SJSA1 (cell line): ENCODE results near the gene KRTAP10-8. TPM values are rescaled to one million over a fixed set of nuclear protein-coding genes. Genes with fewer than 3 reads are reported as not detected.

Experiments
- DNase-seq, 2 experiments: peaks; one replicate each; pipeline ENCODE4 v3.0.0-alpha.2; 2015 to 2020; ENCODE audit warnings: low spot score in 2 of 2, low read depth in 1 of 2
- H3K27ac ChIP-seq: fragments of 250-450 bp; sonication (Bioruptor Pico); 2 replicates; pipeline ENCODE4 v1.5.1; 2020; ENCODE audit warnings: mild to moderate bottlenecking, moderate library complexity
- H3K27me3 ChIP-seq: fragments of 250-450 bp; sonication (Bioruptor Pico); replicated peaks from 2 replicates; pipeline ENCODE4 v1.5.1; 2020; ENCODE audit warnings: mild to moderate bottlenecking, moderate library complexity
- H3K36me3 ChIP-seq: fragments of 250-450 bp; sonication (Bioruptor Pico); 2 replicates; pipeline ENCODE4 v1.5.1; 2020; ENCODE audit warnings: mild to moderate bottlenecking
- H3K4me1 ChIP-seq: fragments of 250-450 bp; sonication (Bioruptor Pico); replicated peaks from 2 replicates; pipeline ENCODE4 v1.6.1; 2021; ENCODE audit warnings: mild to moderate bottlenecking
- H3K4me3 ChIP-seq: fragments of 250-450 bp; sonication (Bioruptor Pico); 2 replicates; pipeline ENCODE4 v1.5.1; 2020; ENCODE audit warnings: mild to moderate bottlenecking
- H3K9me3 ChIP-seq: fragments of 250-450 bp; sonication (Bioruptor Pico); replicated peaks from 2 replicates; pipeline ENCODE4 v1.5.1; 2020; ENCODE audit warnings: mild to moderate bottlenecking
- total RNA-seq: library from RNA; depleted of rRNA; stranded (reverse); fragments of >200 nt; shearing (Covaris generic); gene quantifications from 2 replicates; pipeline ENCODE4 v1.2.3, GENCODE V29; 2014

Gene KRTAP10-8
- total RNA-seq, 1 experiment from 2014 or later, result not detected

- Histone ChIP-seq H3K9me3 (peaks cover 7% of the 10 kb centered on the region), H3K36me3 (no peaks in the 10 kb centered on the region), H3K27ac (no peak overlapping the region), H3K27me3 (peaks cover 9% of the 10 kb centered on the region; the same call in 1 of the 2 replicates), H3K4me1 (no peaks in the 10 kb centered on the region), H3K4me3 (no peak overlapping the region)
- no peak for DNase-seq
Observed at GRCh38 chr21:44612669-44613229, 870 bp downstream of the KRTAP10-8 start.

DNA sequence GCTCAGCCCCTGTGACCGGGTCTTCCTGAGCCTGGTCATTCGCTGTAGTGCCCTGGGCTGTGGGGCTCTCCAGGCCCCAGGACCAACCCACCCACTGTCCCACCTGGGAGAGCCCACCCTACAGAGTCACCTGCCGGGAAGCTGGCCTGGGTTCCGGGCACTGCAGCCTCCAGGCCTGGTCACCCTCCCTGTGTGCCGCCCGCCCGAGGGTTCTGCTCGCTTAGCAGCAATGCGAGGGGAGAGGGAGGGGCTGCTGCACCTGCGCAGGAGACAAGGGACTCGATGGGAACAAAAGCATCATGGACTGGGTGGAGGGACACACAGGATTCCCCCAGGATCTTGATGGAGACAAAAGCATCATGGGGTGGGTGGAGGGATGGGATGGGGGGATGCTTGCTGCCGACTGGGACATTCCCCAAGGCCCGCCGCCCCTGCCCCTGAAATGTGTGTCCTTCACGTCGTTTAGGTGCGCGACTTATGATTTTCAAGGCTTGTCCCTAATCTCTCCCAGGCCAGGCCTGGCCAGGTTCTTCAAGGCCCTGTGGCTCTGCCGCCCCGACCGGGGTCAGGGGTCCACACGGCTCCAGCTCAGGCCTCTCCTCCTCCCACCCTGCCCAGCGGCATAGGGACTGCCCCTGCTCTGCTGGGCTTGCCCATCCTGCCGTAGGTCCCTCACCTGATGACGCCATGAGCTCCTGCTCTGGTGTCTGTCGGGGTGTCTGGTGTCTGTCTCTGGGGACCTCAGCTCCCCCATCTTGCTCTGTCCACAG is 1.7 kb downstream of the KRTAP10-8 start:
- H3K4me3 ChIP-seq, result no peak overlapping the region
- H3K27ac ChIP-seq, result no peak overlapping the region
- no peaks in the 10 kb centered on the region for H3K36me3 ChIP-seq
- H3K27me3 ChIP-seq, result peaks cover 9% of the 10 kb centered on the region; the same call in 1 of the 2 replicates
- H3K4me1 ChIP-seq, result no peaks in the 10 kb centered on the region
- peaks cover 7% of the 10 kb centered on the region for H3K9me3 ChIP-seq
- DNase-seq, result no peak

GRCh38 chr21:44614161-44614631 is 2.3 kb downstream of the KRTAP10-8 start:
- Histone ChIP-seq H3K27ac (no peak overlapping the region), H3K4me1 (no peaks in the 10 kb centered on the region), H3K36me3 (no peaks in the 10 kb centered on the region), H3K9me3 (peaks cover 6% of the 10 kb centered on the region), H3K4me3 (no peak overlapping the region), H3K27me3 (peaks cover 6% of the 10 kb centered on the region; the same call in 1 of the 2 replicates)
- DNase-seq, result no peak

DNA sequence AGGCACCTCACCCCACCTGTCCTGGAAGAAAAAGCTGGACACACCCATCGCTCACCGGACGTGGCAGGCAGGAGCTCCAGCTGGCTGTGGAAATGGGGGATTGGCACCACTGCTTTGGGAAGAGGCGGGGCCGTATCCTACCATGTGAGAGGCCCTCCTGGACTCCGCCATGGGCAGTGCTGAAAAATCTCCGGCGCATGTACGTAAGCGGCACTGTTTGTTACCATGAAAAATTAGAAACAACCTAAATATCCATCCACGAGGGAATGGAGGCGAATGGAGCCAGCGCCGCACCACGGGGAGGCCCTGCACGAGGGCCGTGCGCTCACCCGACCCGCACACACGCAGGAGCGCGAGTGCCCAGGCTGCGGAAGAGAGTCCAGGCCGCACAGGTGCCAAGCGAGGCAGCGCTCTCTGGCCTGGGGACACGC is 3.1 kb downstream of the KRTAP10-8 start:
- Histone ChIP-seq H3K9me3 (peaks cover 4% of the 10 kb centered on the region), H3K36me3 (no peaks in the 10 kb centered on the region), H3K4me1 (no peaks in the 10 kb centered on the region), H3K4me3 (no peak overlapping the region), H3K27ac (no peak overlapping the region), H3K27me3 (peaks cover 4% of the 10 kb centered on the region; the same call in 1 of the 2 replicates)
- DNase-seq, result no peak

DNA sequence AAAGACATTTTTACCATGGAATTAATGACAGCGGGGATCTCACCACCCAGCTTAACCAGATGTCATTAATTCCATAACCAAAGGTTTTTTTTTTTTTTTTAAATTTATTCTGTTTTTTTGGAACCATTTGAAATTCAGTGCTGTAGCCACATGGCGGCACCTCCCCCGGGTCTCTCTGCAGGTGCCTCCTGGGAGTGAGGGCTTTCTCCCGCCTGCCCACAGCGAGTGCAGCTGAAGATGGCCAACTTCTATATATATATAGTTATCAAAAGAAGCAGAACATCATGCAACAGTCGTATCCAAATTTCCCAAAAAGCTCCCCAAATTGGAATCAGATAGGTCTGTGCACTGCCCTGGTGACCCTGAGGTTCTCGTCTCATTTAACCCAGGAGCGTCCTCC is 3.6 kb downstream of the KRTAP10-8 start:
- Histone ChIP-seq H3K4me1 (no peaks in the 10 kb centered on the region), H3K9me3 (peaks cover 6% of the 10 kb centered on the region)

GRCh38 chr21:44615911-44616590 is 4.2 kb downstream of the KRTAP10-8 start:
- DNase-seq, result no peak
- Histone ChIP-seq H3K27me3 (peaks cover 4% of the 10 kb centered on the region; the same call in 1 of the 2 replicates), H3K9me3 (peaks cover 6% of the 10 kb centered on the region)

More for the DNA sequence above, 3.6 kb downstream of the KRTAP10-8 start:
- no peak for DNase-seq
- Histone ChIP-seq H3K36me3 (no peaks in the 10 kb centered on the region), H3K4me3 (no peak overlapping the region), H3K27ac (no peak overlapping the region), H3K27me3 (peaks cover 4% of the 10 kb centered on the region; the same call in 1 of the 2 replicates)

DNA sequence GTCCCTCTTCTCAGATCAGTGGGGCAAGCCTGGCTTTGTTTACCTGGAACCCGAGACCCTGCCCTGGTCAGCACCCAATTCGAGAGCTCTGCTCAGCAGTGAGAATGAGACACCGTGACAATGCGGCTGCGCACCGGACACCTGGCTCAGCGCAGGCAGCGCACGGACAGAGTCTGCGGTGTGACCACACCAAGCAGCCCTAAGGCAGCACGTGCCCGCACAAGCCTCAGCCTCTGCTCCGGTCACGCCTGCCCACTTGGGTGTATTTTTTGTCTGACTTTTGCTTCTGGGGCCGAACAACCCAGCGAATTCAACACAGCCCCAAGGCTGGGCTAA is 4.7 kb downstream of the KRTAP10-8 start:
- no peak for DNase-seq
- peaks cover 6% of the 10 kb centered on the region for H3K9me3 ChIP-seq
- H3K27ac ChIP-seq, result no peak overlapping the region
- peaks cover 4% of the 10 kb centered on the region; the same call in 1 of the 2 replicates for H3K27me3 ChIP-seq
- no peaks in the 10 kb centered on the region for H3K36me3 ChIP-seq
- no peak overlapping the region for H3K4me3 ChIP-seq
- no peaks in the 10 kb centered on the region for H3K4me1 ChIP-seq

More at GRCh38 chr21:44615911-44616590, 4.2 kb downstream of the KRTAP10-8 start:
- no peaks in the 10 kb centered on the region for H3K4me1 ChIP-seq
- no peak overlapping the region for H3K27ac ChIP-seq
- no peak overlapping the region for H3K4me3 ChIP-seq
- no peaks in the 10 kb centered on the region for H3K36me3 ChIP-seq

DNA sequence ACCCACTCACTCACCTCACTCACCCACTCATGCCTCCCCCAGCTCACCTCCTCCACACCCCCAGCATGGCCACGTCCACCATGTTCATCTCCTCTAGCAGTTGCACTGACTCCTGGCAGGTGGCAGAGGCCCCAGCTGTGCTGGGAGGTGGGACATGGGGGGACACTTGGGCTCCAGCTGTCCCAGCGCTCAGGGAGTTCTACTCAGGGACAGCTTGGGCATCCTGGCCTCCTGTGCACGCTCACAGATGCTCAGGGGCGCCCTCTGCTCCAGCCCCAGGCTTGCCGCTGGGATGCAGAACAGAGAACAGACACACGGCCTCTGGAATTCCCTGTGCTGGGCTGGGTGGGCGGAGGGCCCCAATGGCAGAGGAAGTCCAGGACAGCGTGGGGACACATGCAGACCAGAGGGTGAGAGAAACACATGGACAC is 5.2 kb downstream of the KRTAP10-8 start:
- no peak overlapping the region for H3K4me3 ChIP-seq
- no peaks in the 10 kb centered on the region for H3K36me3 ChIP-seq

DNA sequence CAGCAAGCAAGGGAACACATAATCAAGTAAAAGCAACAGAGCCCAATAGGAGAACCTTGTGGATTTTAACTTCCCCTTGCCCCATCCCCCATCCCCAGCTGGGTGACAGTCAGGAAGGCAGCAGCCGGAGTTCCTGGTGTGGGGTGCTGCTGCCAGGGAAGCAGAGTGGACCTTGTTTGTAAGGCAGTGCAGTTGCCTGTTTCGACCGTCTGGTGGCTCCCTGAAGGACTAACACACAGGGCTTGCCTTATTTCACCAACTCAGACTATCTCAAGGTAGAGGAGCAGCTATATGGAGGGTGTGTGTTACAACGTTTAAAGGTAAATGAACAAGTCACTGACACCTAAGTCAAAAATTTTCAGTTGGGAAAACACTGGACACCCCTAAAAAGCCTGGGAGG is 6.6 kb downstream of the KRTAP10-8 start:
- Histone ChIP-seq H3K27ac (no peak overlapping the region), H3K4me1 (no peaks in the 10 kb centered on the region), H3K27me3 (peaks cover 4% of the 10 kb centered on the region; the same call in 1 of the 2 replicates), H3K9me3 (peaks cover 6% of the 10 kb centered on the region), H3K36me3 (no peaks in the 10 kb centered on the region), H3K4me3 (no peak overlapping the region)
- DNase-seq, result no peak

More for the DNA sequence above, 5.2 kb downstream of the KRTAP10-8 start:
- H3K27ac ChIP-seq, result no peak overlapping the region
- H3K9me3 ChIP-seq, result peaks cover 6% of the 10 kb centered on the region
- DNase-seq, result no peak
- H3K27me3 ChIP-seq, result peaks cover 4% of the 10 kb centered on the region; the same call in 1 of the 2 replicates
- no peaks in the 10 kb centered on the region for H3K4me1 ChIP-seq

- Histone ChIP-seq H3K9me3 (peaks cover 6% of the 10 kb centered on the region), H3K36me3 (no peaks in the 10 kb centered on the region), H3K4me1 (no peaks in the 10 kb centered on the region), H3K27me3 (peaks cover 4% of the 10 kb centered on the region; the same call in 1 of the 2 replicates), H3K4me3 (no peak overlapping the region), H3K27ac (no peak overlapping the region)
- DNase-seq, result no peak
Observed at GRCh38 chr21:44618909-44619308, 7.0 kb downstream of the KRTAP10-8 start.

DNA sequence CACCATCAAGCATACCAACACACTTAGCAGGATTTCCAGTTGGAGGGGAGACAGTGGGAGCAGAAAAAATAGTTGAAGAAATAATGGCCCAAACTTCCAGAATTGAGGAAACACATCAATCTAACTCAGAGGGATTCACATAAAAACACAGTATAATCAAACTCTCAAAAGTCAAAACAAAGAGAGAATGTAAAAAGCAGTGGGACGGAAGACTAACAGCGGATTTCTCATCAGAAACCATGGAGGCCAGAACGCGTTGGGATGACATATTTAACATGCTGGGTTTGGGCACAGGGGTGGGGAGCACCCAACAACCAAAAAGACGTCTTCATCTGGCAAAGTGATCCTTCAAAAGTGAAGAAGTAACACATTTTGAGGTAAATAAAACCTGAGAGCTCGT is 8.0 kb downstream of the KRTAP10-8 start:
- H3K36me3 ChIP-seq, result no peaks in the 10 kb centered on the region
- DNase-seq, result no peak
- H3K4me1 ChIP-seq, result no peaks in the 10 kb centered on the region
- no peak overlapping the region for H3K4me3 ChIP-seq
- peaks cover 13% of the 10 kb centered on the region for H3K9me3 ChIP-seq
- H3K27me3 ChIP-seq, result peaks cover 4% of the 10 kb centered on the region; the same call in 1 of the 2 replicates
- H3K27ac ChIP-seq, result no peak overlapping the region

DNA sequence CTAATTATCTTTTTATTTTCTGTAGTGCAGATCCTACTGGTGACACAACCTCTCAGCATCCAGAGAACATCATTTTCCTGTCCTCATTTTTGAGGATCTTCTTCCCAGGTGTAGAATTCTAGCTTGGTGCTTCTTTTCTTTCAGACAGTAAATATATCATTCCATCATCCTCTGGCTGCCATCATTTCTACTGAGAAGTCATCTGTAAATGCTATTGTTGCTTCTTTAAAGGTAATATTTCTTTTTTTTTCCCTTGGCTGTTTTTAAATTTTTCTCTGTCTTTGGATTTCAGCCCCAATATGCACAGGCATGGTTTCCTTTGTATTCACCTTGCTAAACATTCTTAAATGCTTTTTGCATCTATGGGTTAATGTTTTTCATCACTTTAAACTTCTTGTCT is 11.7 kb downstream of the KRTAP10-8 start:
- no peak for DNase-seq
- no peaks in the 10 kb centered on the region for H3K36me3 ChIP-seq
- H3K4me3 ChIP-seq, result no peak overlapping the region
- H3K4me1 ChIP-seq, result no peaks in the 10 kb centered on the region
- H3K27me3 ChIP-seq, result no peaks in the 10 kb centered on the region
- H3K9me3 ChIP-seq, result peaks cover 14% of the 10 kb centered on the region
- no peak overlapping the region for H3K27ac ChIP-seq

GRCh38 chr21:44625756-44626155 is 13.9 kb downstream of the KRTAP10-8 start:
- H3K4me1 ChIP-seq, result no peaks in the 10 kb centered on the region

DNA sequence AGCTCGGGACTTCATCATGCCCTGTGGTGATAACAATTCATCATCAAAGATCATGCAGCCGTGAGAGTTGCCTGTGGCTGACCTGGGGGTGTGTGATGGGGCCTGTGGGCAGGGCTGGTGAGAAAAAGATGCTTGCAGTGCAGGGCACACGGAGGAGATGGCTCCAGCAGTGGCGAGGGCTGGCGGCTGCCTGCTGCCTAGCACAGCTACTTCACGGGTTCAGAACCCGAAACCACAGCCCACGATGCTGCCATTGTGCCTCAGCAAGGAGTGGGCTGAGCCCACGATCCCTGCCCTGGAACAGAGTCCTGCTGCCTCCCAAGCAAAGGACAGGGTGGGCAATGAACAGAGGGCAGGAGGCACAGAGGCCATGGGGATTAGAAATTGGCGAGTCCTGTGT is 14.4 kb downstream of the KRTAP10-8 start:
- Histone ChIP-seq H3K36me3 (no peaks in the 10 kb centered on the region), H3K9me3 (peaks cover 7% of the 10 kb centered on the region), H3K27me3 (no peaks in the 10 kb centered on the region), H3K27ac (no peak overlapping the region), H3K4me1 (no peaks in the 10 kb centered on the region), H3K4me3 (no peak overlapping the region)
- DNase-seq, result no peak

More at GRCh38 chr21:44625756-44626155, 13.9 kb downstream of the KRTAP10-8 start:
- H3K9me3 ChIP-seq, result peaks cover 7% of the 10 kb centered on the region
- H3K27me3 ChIP-seq, result no peaks in the 10 kb centered on the region
- H3K27ac ChIP-seq, result no peak overlapping the region
- no peak overlapping the region for H3K4me3 ChIP-seq
- no peaks in the 10 kb centered on the region for H3K36me3 ChIP-seq
- DNase-seq, result no peak
